ENCODE data around the gene PDLIM5.
"Not testable (repeated sequence)": the region's sequence is repeated elsewhere in the genome, so short reads cannot be mapped to it uniquely, and the experiment has no call there.

The PDLIM5 gene, protein sequence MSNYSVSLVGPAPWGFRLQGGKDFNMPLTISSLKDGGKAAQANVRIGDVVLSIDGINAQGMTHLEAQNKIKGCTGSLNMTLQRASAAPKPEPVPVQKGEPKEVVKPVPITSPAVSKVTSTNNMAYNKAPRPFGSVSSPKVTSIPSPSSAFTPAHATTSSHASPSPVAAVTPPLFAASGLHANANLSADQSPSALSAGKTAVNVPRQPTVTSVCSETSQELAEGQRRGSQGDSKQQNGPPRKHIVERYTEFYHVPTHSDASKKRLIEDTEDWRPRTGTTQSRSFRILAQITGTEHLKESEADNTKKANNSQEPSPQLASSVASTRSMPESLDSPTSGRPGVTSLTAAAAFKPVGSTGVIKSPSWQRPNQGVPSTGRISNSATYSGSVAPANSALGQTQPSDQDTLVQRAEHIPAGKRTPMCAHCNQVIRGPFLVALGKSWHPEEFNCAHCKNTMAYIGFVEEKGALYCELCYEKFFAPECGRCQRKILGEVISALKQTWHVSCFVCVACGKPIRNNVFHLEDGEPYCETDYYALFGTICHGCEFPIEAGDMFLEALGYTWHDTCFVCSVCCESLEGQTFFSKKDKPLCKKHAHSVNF

DNA sequence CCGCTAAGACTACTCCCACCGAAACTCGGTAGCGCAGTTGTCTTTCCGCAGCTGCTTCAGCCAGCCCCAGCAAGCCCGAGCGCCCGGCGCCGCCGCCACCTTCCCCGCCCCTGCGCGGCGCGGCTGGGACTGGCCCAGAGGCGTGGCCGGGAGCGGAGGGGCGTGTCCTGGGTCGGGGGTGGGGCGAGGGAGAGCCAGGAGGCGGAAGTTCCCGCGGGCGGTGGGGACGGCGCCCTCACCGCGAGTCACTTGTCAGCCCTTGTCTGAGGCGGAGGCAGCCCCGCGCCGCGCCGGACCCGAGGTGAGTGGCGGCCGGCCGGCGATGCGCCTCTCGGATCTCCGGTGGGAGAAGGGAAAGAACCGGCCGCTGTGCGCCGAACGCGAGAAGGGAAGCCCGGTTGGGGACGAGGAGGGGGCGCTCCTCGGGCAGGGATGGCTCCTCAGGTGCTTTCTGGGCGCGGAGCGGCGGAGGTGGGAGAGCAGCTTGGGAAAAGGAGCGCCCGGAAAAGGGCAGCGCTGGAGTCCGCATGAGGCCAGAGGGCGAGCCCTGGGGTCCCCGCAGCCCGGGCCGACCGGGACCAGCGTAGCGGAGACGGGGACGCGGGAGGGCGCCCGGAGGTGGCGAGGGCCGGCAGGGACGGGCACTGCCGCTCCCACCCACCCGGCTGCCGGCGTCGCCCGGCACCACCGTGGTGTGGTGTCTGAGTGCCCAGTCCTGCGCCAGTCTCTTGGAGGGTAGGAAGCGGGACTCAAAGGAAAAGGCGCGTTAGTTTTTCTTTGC, at the start of gene PDLIM5:
TSS of gene PDLIM5 (plus strand) at position 248 of the 781 bp plus-strand sequence. CDS start 3,347 bp downstream, outside the sequence.
- peaks cover 4 to 16% of the 10 kb centered on the region in 2 donors for H3K36me3 ChIP-seq (ENCODE audit: control insufficient read depth in 1 of 2, insufficient read depth in 2 of 2, low read length in 2 of 2)
- H3K27ac ChIP-seq (ENCODE audit: low read length) = peak within 1 kb of the TSS; percentile 97
- no peaks in the 10 kb centered on the region for H3K27me3 ChIP-seq (ENCODE audit: low read depth, low read length)
- no peaks in the 10 kb centered on the region for H3K4me1 ChIP-seq (ENCODE audit: control insufficient read depth in 1 of 2, insufficient read depth in 2 of 2, low read length in 2 of 2)
- peak within 1 kb of the TSS; percentile 92 to 95 for H3K4me3 ChIP-seq (ENCODE audit: low read depth in 1 of 2, low read length in 2 of 2)
- no peaks in the 10 kb centered on the region for H3K9me3 ChIP-seq (ENCODE audit: control insufficient read depth in 1 of 2, low read length in 2 of 2)

GRCh38 chr4:94402439-94402838, 49.3 kb upstream of the PDLIM5 start:
- H3K4me1 ChIP-seq (ENCODE audit: control insufficient read depth in 1 of 2, insufficient read depth in 2 of 2, low read length in 2 of 2); H3K27ac ChIP-seq (ENCODE audit: low read length); H3K27me3 ChIP-seq (ENCODE audit: low read depth, low read length); H3K36me3 ChIP-seq (ENCODE audit: control insufficient read depth in 1 of 2, insufficient read depth in 2 of 2, low read length in 2 of 2); H3K9me3 ChIP-seq (ENCODE audit: control insufficient read depth in 1 of 2, low read length in 2 of 2); H3K4me3 ChIP-seq (ENCODE audit: low read depth in 1 of 2, low read length in 2 of 2): not testable (repeated sequence)

GRCh38 chr4:94403751-94404150, 48.0 kb upstream of the PDLIM5 start:
- Histone ChIP-seq H3K27ac (ENCODE audit: low read length) (no peak overlapping the region), H3K4me1 (ENCODE audit: control insufficient read depth in 1 of 2, insufficient read depth in 2 of 2, low read length in 2 of 2) (peaks cover 0 to 6% of the 10 kb centered on the region in 2 donors), H3K4me3 (ENCODE audit: low read depth in 1 of 2, low read length in 2 of 2) (no peak overlapping the region), H3K27me3 (ENCODE audit: low read depth, low read length) (no peaks in the 10 kb centered on the region), H3K9me3 (ENCODE audit: control insufficient read depth in 1 of 2, low read length in 2 of 2) (no peaks in the 10 kb centered on the region), H3K36me3 (ENCODE audit: control insufficient read depth in 1 of 2, insufficient read depth in 2 of 2, low read length in 2 of 2) (no peaks in the 10 kb centered on the region)

GRCh38 chr4:94406668-94407437, 44.9 kb upstream of the PDLIM5 start:
- Histone ChIP-seq H3K4me3 (ENCODE audit: low read depth in 1 of 2, low read length in 2 of 2) (no peak overlapping the region), H3K27ac (ENCODE audit: low read length) (peak overlapping the region; percentile 47), H3K36me3 (ENCODE audit: control insufficient read depth in 1 of 2, insufficient read depth in 2 of 2, low read length in 2 of 2) (no peaks in the 10 kb centered on the region)

GRCh38 chr4:94407846-94408245, 43.9 kb upstream of the PDLIM5 start:
- Histone ChIP-seq H3K27ac (ENCODE audit: low read length) (no peak overlapping the region), H3K4me3 (ENCODE audit: low read depth in 1 of 2, low read length in 2 of 2) (no peak overlapping the region)

More at GRCh38 chr4:94406668-94407437, 44.9 kb upstream of the PDLIM5 start:
- Histone ChIP-seq H3K27me3 (ENCODE audit: low read depth, low read length) (no peaks in the 10 kb centered on the region), H3K4me1 (ENCODE audit: control insufficient read depth in 1 of 2, insufficient read depth in 2 of 2, low read length in 2 of 2) (peaks cover 0 to 6% of the 10 kb centered on the region in 2 donors), H3K9me3 (ENCODE audit: control insufficient read depth in 1 of 2, low read length in 2 of 2) (no peaks in the 10 kb centered on the region)

GRCh38 chr4:94408549-94409374, 43.0 kb upstream of the PDLIM5 start:
- H3K27me3 ChIP-seq (ENCODE audit: low read depth, low read length) = no peaks in the 10 kb centered on the region
- H3K4me1 ChIP-seq (ENCODE audit: control insufficient read depth in 1 of 2, insufficient read depth in 2 of 2, low read length in 2 of 2) = peaks cover 0 to 11% of the 10 kb centered on the region in 2 donors
- H3K4me3 ChIP-seq (ENCODE audit: low read depth in 1 of 2, low read length in 2 of 2) = no peak overlapping the region
- H3K36me3 ChIP-seq (ENCODE audit: control insufficient read depth in 1 of 2, insufficient read depth in 2 of 2, low read length in 2 of 2) = no peaks in the 10 kb centered on the region
- H3K27ac ChIP-seq (ENCODE audit: low read length) = no peak overlapping the region
- no peaks in the 10 kb centered on the region for H3K9me3 ChIP-seq (ENCODE audit: control insufficient read depth in 1 of 2, low read length in 2 of 2)

More at GRCh38 chr4:94407846-94408245, 43.9 kb upstream of the PDLIM5 start:
- Histone ChIP-seq H3K4me1 (ENCODE audit: control insufficient read depth in 1 of 2, insufficient read depth in 2 of 2, low read length in 2 of 2) (peaks cover 0 to 7% of the 10 kb centered on the region in 2 donors), H3K9me3 (ENCODE audit: control insufficient read depth in 1 of 2, low read length in 2 of 2) (no peaks in the 10 kb centered on the region), H3K36me3 (ENCODE audit: control insufficient read depth in 1 of 2, insufficient read depth in 2 of 2, low read length in 2 of 2) (no peaks in the 10 kb centered on the region), H3K27me3 (ENCODE audit: low read depth, low read length) (no peaks in the 10 kb centered on the region)

DNA sequence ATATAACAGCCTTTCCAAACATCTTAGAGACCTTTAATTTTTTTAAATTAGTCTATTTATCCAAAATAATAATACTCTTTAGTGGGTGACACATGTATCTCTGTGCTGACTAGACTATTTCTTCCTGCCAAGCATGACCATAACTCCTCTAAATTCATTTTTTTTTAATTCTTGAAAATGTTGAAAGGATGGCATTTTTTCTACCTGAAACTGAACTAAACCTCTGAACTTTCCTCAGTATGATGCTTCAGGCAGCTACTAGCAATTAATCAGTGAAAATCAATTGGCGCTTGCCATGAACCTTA, 42.4 kb upstream of the PDLIM5 start:
- peaks cover 0 to 11% of the 10 kb centered on the region in 2 donors for H3K4me1 ChIP-seq (ENCODE audit: control insufficient read depth in 1 of 2, insufficient read depth in 2 of 2, low read length in 2 of 2)
- H3K27ac ChIP-seq (ENCODE audit: low read length) = no peak overlapping the region
- no peaks in the 10 kb centered on the region for H3K9me3 ChIP-seq (ENCODE audit: control insufficient read depth in 1 of 2, low read length in 2 of 2)
- no peaks in the 10 kb centered on the region for H3K27me3 ChIP-seq (ENCODE audit: low read depth, low read length)
- H3K36me3 ChIP-seq (ENCODE audit: control insufficient read depth in 1 of 2, insufficient read depth in 2 of 2, low read length in 2 of 2) = no peaks in the 10 kb centered on the region
- no peak overlapping the region for H3K4me3 ChIP-seq (ENCODE audit: low read depth in 1 of 2, low read length in 2 of 2)

DNA sequence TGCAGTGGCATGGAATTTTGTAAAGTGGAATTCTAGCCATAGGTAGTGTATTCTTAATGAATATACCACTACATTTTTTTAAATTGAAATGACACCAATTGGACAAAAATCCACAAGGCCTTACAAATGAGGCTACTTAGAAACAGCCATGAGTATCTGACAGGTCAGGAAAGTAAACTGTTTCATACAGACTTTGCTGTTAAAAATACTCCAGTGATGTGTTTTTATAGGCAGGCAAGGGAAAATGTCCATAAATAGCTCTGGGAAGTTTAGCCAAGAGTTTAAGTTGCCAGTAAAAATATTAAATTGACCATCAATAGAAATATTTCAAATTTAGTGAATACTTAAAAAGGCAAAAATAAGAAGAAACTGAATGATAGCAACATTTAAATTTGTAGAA, 41.8 kb upstream of the PDLIM5 start:
- Histone ChIP-seq H3K27ac (ENCODE audit: low read length) (no peak overlapping the region), H3K9me3 (ENCODE audit: control insufficient read depth in 1 of 2, low read length in 2 of 2) (no peaks in the 10 kb centered on the region), H3K4me1 (ENCODE audit: control insufficient read depth in 1 of 2, insufficient read depth in 2 of 2, low read length in 2 of 2) (peaks cover 0 to 11% of the 10 kb centered on the region in 2 donors), H3K27me3 (ENCODE audit: low read depth, low read length) (no peaks in the 10 kb centered on the region), H3K36me3 (ENCODE audit: control insufficient read depth in 1 of 2, insufficient read depth in 2 of 2, low read length in 2 of 2) (no peaks in the 10 kb centered on the region), H3K4me3 (ENCODE audit: low read depth in 1 of 2, low read length in 2 of 2) (no peak overlapping the region)

GRCh38 chr4:94410678-94411206, 41.0 kb upstream of the PDLIM5 start:
- H3K9me3 ChIP-seq (ENCODE audit: control insufficient read depth in 1 of 2, low read length in 2 of 2) = no peaks in the 10 kb centered on the region
- no peak overlapping the region for H3K27ac ChIP-seq (ENCODE audit: low read length)
- peaks cover 0 to 11% of the 10 kb centered on the region in 2 donors for H3K4me1 ChIP-seq (ENCODE audit: control insufficient read depth in 1 of 2, insufficient read depth in 2 of 2, low read length in 2 of 2)
- no peaks in the 10 kb centered on the region for H3K36me3 ChIP-seq (ENCODE audit: control insufficient read depth in 1 of 2, insufficient read depth in 2 of 2, low read length in 2 of 2)
- no peak overlapping the region for H3K4me3 ChIP-seq (ENCODE audit: low read depth in 1 of 2, low read length in 2 of 2)
- H3K27me3 ChIP-seq (ENCODE audit: low read depth, low read length) = no peaks in the 10 kb centered on the region

- Histone ChIP-seq H3K4me1 (ENCODE audit: control insufficient read depth in 1 of 2, insufficient read depth in 2 of 2, low read length in 2 of 2) (peaks cover 0 to 11% of the 10 kb centered on the region in 2 donors), H3K27ac (ENCODE audit: low read length) (no peak overlapping the region), H3K4me3 (ENCODE audit: low read depth in 1 of 2, low read length in 2 of 2) (no peak overlapping the region)
Measured at GRCh38 chr4:94411296-94411695, 40.4 kb upstream of the PDLIM5 start.

More at GRCh38 chr4:94411296-94411695, 40.4 kb upstream of the PDLIM5 start:
- Histone ChIP-seq H3K36me3 (ENCODE audit: control insufficient read depth in 1 of 2, insufficient read depth in 2 of 2, low read length in 2 of 2) (no peaks in the 10 kb centered on the region), H3K9me3 (ENCODE audit: control insufficient read depth in 1 of 2, low read length in 2 of 2) (no peaks in the 10 kb centered on the region), H3K27me3 (ENCODE audit: low read depth, low read length) (no peaks in the 10 kb centered on the region)

Measured in muscle layer of duodenum (tissue), 2 donors.